Measurements from ENCODE around the gene BICDL2. TPM values are rescaled to one million over a fixed set of nuclear protein-coding genes. Genes with fewer than 3 reads are reported as not detected.
A peak's percentile ranks its signal among the peaks of the same experiment; 100 is the strongest.

The BICDL2 gene
- total and polyA plus RNA-seq, 9 of the 15 experiments (the other 6 are each of a cell fraction or from before 2014, with no cell fraction given), result 0.09 to 0.28 (median 0.09) TPM; not detected in 6

DNA sequence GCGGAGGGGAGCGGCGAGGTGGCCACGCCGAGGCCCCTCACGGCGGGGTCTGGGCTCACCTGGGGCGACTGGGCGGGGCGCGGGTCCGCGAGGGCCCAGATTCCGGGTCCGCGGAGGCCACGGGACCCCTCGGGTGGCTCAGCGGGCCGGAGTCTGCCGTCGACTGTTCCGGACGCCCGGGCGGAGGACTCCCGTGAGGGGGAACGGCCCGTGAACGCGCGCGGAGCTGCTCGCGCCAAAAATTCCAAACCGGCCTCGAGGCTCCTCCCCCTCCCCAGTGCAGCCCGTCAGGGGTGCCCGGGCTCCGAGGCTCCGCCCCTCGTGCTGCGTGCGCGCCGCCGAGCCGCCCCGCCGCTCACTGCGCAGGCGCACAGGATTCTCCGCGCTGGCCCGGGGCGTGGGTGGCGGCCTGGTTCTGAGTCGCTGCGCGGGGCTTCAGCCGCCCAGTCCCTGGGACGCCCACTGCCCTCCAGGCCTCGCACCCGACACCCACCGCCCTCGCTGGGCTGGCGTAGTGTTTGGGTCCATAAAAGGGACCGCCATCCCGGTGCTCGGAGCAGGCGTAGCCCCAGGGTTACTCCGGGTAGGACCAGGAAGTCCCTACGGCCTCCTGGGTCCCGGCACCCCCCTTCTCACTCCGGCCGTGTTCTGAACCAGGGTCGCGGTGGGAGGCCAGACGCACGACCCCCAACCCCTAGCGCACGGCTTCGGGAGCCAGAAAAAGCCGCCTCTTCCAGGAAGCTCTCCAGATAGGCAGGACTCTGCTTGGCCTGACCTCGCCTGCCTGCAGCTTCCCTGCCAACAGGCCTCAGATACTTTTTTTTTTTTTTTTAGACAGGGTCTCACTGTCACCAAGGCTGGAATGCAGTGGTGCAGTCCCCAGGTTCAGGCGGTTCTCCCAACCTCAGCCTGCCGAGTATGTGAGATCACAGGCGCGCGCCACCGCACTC lies 56.2 kb downstream of the BICDL2 start, which contains the start of gene PKMYT1 (continued):
- TF ChIP-seq MBD2 (IDR thresholded peaks at IDR 0.05; ENCODE audit: borderline replicate concordance, low read depth) (no peak), EP400 (IDR thresholded peaks at IDR 0.05) (peak; percentile 63), FUS (optimal IDR thresholded peaks at IDR 0.05; ENCODE audit: low read depth, low read length) (peak; percentile 83), E2F3 (CRISPR knock-in tag; IDR thresholded peaks at IDR 0.05) (peak; percentile 70), PHF8 (IDR thresholded peaks at IDR 0.05; ENCODE audit: borderline replicate concordance, low read length) (peak; percentile 90), FOXP1 (CRISPR knock-in tag; IDR thresholded peaks at IDR 0.05) (peak; percentile 91), SREBF2 (CRISPR knock-in tag; IDR thresholded peaks at IDR 0.05) (no peak), HDGF (IDR thresholded peaks at IDR 0.05) (peak; percentile 70; the same call in 1 of the 2 replicates), ZNF124 (CRISPR knock-in tag; IDR thresholded peaks at IDR 0.05) (no peak), TCF7L2 (IDR thresholded peaks at IDR 0.05; ENCODE audit: low read depth, low read length) (no peak), SRF (CRISPR knock-in tag; IDR thresholded peaks at IDR 0.05) (peak in 1 of 2 experiments; percentile 46; a peak in 1 of 4 replicates), SP1 (CRISPR knock-in tag; IDR thresholded peaks at IDR 0.05) (peak; percentile 43), ZSCAN32 (CRISPR knock-in tag; IDR thresholded peaks at IDR 0.05) (no peak)
- TF ChIP-seq, protein P1, sequence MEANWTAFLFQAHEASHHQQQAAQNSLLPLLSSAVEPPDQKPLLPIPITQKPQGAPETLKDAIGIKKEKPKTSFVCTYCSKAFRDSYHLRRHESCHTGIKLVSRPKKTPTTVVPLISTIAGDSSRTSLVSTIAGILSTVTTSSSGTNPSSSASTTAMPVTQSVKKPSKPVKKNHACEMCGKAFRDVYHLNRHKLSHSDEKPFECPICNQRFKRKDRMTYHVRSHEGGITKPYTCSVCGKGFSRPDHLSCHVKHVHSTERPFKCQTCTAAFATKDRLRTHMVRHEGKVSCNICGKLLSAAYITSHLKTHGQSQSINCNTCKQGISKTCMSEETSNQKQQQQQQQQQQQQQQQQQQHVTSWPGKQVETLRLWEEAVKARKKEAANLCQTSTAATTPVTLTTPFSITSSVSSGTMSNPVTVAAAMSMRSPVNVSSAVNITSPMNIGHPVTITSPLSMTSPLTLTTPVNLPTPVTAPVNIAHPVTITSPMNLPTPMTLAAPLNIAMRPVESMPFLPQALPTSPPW (CRISPR knock-in tag; IDR thresholded peaks at IDR 0.05), result peak; percentile 62
- TF ChIP-seq, protein P2, sequence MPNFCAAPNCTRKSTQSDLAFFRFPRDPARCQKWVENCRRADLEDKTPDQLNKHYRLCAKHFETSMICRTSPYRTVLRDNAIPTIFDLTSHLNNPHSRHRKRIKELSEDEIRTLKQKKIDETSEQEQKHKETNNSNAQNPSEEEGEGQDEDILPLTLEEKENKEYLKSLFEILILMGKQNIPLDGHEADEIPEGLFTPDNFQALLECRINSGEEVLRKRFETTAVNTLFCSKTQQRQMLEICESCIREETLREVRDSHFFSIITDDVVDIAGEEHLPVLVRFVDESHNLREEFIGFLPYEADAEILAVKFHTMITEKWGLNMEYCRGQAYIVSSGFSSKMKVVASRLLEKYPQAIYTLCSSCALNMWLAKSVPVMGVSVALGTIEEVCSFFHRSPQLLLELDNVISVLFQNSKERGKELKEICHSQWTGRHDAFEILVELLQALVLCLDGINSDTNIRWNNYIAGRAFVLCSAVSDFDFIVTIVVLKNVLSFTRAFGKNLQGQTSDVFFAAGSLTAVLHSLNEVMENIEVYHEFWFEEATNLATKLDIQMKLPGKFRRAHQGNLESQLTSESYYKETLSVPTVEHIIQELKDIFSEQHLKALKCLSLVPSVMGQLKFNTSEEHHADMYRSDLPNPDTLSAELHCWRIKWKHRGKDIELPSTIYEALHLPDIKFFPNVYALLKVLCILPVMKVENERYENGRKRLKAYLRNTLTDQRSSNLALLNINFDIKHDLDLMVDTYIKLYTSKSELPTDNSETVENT (CRISPR knock-in tag; IDR thresholded peaks at IDR 0.05), result peak; percentile 87; the same call in 1 of the 2 replicates
- TF ChIP-seq, protein P3, sequence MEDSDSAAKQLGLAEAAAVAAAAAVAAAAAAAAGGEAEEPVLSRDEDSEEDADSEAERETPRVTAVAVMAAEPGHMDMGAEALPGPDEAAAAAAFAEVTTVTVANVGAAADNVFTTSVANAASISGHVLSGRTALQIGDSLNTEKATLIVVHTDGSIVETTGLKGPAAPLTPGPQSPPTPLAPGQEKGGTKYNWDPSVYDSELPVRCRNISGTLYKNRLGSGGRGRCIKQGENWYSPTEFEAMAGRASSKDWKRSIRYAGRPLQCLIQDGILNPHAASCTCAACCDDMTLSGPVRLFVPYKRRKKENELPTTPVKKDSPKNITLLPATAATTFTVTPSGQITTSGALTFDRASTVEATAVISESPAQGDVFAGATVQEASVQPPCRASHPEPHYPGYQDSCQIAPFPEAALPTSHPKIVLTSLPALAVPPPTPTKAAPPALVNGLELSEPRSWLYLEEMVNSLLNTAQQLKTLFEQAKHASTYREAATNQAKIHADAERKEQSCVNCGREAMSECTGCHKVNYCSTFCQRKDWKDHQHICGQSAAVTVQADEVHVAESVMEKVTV (CRISPR knock-in tag; IDR thresholded peaks at IDR 0.05), result no peak
- TF ChIP-seq, protein P4, sequence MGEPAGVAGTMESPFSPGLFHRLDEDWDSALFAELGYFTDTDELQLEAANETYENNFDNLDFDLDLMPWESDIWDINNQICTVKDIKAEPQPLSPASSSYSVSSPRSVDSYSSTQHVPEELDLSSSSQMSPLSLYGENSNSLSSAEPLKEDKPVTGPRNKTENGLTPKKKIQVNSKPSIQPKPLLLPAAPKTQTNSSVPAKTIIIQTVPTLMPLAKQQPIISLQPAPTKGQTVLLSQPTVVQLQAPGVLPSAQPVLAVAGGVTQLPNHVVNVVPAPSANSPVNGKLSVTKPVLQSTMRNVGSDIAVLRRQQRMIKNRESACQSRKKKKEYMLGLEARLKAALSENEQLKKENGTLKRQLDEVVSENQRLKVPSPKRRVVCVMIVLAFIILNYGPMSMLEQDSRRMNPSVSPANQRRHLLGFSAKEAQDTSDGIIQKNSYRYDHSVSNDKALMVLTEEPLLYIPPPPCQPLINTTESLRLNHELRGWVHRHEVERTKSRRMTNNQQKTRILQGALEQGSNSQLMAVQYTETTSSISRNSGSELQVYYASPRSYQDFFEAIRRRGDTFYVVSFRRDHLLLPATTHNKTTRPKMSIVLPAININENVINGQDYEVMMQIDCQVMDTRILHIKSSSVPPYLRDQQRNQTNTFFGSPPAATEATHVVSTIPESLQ (CRISPR knock-in tag; IDR thresholded peaks at IDR 0.05), result 0 out of 2 replicates have a peak, but pooled peaks have one; percentile 41
- TF ChIP-seq, protein P5, sequence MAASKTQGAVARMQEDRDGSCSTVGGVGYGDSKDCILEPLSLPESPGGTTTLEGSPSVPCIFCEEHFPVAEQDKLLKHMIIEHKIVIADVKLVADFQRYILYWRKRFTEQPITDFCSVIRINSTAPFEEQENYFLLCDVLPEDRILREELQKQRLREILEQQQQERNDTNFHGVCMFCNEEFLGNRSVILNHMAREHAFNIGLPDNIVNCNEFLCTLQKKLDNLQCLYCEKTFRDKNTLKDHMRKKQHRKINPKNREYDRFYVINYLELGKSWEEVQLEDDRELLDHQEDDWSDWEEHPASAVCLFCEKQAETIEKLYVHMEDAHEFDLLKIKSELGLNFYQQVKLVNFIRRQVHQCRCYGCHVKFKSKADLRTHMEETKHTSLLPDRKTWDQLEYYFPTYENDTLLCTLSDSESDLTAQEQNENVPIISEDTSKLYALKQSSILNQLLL (CRISPR knock-in tag; IDR thresholded peaks at IDR 0.05; ENCODE audit: borderline replicate concordance), result no peak

Measured in K562 (cell line).